ENCODE measurements around the gene NCLN.
"Not testable (repeated sequence)": the region's sequence is repeated elsewhere in the genome, so short reads cannot be mapped to it uniquely, and the experiment has no call there.

The NCLN gene

GRCh38 chr19:3225677-3226093 lies 40.0 kb downstream of the NCLN start:
- no peak for DNase-seq (ENCODE audit: low read depth)

DNA sequence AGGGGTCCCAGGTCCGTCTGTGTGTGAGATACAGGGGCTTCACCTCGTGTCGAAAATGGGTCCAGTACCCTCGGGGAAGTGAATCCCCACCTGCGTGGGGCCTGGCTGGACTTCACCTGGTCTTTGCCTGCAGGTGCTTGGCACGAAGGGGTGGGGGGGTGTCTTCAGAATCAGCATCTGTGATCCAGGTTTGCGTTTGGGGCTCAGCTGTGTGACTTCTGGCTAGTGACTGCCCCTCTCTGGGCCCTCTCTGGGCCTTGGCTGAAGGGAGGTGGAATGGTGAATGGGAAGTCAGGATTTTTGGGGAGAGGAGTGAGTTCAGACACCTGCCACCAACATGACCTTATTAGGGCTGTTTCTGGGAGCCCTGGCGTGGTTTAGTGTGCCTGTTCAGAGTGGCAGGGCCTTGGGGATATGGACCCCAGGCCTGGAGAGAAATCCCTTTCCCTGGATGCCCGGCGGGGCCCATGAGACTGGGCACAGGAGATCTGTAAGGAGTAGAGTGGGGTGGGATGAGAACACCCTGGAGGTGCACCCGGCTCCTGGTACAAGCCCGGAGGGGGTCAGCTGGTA lies 41.4 kb downstream of the NCLN start:
- DNase-seq (ENCODE audit: low read depth): no peak

GRCh38 chr19:3229346-3229743 lies 43.6 kb downstream of the NCLN start:
- no peak for DNase-seq (ENCODE audit: low read depth)

- no peak for DNase-seq (ENCODE audit: low read depth)
Observed at GRCh38 chr19:3229888-3230496, 44.3 kb downstream of the NCLN start.

DNA sequence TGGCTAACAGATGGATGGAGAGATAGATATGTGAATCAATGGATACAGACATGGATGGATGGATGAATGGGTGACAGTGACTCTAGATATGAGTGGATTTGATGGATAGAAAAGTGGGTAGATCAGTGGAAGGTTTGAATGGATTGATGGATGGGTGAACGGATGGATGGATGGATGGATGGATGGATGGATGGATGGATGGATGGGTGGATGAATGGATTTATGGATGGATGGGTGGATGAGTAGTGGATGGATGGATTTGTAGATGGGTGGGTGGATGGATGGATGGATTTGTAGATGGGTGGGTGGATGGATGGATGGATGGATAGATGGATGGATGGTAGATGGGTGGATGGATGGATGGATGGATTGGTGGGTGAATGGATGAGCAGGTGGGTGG lies 45.6 kb downstream of the NCLN start:
- no peak for DNase-seq (ENCODE audit: low read depth)

DNA sequence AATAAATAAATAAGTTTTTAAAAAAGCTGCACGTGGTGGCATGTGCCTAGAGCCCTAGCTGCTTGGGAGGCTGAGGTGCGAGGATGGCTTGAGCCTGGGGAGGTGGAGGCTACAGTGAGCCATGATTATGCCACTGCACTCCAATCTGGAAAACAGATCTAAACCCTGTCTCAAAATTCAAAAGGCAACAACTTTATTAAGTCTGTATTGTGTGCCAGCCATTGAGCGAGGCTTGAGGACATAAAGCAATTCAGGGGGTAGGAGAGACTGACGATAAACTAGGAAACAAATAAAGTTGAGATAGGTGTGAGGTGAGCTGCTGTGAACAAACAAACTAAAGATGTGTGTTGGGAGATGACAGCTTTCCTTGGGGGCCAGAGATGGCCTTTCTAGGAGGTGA lies 47.4 kb downstream of the NCLN start:
- no peak for DNase-seq (ENCODE audit: low read depth)

DNA sequence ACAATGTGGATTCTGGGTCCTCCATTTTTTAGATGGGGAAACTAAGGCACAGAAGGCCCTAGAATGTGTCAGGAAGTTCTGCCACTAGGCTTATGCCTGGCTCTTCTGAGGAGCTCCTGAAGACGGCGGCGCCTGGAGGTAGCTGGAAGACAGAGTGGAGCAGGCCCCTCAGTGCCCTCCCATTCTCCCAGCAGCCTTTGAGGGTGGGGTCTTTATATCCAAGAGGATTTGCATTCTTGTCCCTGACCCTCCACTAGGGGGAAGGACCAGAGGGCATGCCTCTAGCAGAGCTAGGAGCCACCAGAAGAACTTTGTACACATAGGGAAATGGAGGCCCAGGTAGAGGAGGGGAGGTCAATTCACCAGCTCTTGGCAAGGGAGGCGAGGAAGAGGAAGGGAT lies 48.1 kb downstream of the NCLN start:
- DNase-seq (ENCODE audit: low read depth): no peak

DNA sequence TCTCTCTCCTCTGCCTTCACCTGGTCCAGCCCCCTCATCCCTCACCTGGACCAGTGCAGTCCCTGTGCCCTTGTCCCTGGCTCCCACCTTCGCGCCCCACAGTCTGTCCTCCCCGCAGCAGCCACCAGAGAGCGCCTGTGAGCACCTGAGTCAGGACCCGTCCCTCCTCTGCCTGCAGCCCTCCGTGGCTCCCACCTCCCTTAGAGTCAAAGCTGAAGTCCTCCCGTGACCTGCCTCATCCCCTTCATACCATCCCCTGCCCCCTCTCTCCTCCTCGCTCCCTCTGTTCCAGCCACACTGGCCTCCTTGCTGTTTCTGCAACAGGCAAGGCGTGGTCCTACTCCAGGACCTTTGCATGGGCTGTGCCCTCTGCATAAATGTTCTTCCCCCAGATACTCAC lies 49.1 kb downstream of the NCLN start:
- DNase-seq (ENCODE audit: low read depth): no peak

DNA sequence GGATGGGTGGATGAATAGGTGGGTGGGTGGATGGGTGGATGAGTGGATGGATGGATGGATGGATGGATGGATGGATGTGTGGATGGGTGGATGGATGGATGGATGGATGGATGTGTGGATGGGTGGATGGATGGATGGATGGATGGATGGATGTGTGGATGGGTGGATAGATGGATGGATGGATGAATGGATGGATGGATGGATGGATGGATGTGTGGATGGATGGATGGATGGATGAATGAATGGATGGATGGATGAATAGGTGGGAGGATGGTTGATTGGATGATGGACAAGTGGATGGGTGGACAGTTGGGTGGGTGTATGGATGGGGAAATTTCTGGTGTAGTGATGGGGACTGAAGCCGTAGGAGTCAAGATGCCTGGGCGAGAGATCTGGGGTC lies 49.9 kb downstream of the NCLN start:
- not testable (repeated sequence) for DNase-seq (ENCODE audit: low read depth)

GRCh38 chr19:3236272-3236671 lies 50.5 kb downstream of the NCLN start:
- DNase-seq (ENCODE audit: low read depth): no peak

DNA sequence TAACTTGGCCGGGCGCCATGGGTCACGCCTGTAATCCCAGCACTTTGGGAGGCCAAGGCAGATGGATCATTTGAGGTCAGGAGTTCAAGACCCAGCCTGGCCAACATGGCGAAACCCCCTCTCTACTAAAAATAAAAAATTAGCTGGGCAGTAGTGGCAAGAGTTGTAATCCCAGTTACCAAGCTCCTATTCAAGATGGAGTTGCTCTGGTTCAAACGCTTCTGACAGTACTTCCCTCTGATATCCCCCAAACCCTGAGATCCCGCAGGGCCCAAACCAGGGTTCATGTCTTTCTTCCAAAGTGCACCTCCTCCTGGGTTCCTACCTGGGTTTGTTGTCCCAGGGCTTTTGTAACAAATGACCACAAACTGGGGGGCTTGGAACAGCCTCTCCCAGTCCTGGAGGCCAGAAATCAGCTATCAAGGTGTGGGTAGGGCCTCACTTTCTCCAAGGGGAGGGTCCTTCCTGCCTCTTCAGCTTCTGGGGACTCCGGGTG lies 52.4 kb downstream of the NCLN start:
- no peak for DNase-seq (ENCODE audit: low read depth)

DNA sequence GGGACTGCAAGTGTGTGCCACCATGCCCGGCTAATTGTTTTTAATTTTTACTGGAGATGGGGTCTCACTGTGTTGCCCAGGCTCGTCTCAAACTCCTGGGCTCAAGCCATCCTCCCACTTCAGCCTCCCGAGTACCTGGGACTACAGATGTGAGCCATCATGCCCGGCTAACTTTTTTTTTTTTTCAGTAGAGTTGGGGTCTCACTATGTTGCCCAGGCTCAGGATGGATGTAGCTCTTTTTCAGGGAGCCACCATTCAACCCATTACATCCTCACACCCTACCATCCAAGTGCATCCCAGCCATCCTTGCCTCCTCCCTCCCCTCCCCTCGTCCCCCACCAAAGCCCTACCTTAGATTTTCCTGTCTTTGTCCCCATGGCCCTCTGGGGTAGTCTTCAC lies 53.6 kb downstream of the NCLN start:
- DNase-seq (ENCODE audit: low read depth): no peak

GRCh38 chr19:3243819-3244700 lies 58.3 kb downstream of the NCLN start:
- DNase-seq (ENCODE audit: low read depth): no peak

- DNase-seq (ENCODE audit: low read depth): no peak
Observed at GRCh38 chr19:3245050-3245449, 59.3 kb downstream of the NCLN start.

- no peak for DNase-seq (ENCODE audit: low read depth)
Observed at GRCh38 chr19:3248728-3249326, 63.1 kb downstream of the NCLN start.

- DNase-seq (ENCODE audit: low read depth): no peak
Observed at GRCh38 chr19:3249408-3249807, 63.7 kb downstream of the NCLN start.

DNA sequence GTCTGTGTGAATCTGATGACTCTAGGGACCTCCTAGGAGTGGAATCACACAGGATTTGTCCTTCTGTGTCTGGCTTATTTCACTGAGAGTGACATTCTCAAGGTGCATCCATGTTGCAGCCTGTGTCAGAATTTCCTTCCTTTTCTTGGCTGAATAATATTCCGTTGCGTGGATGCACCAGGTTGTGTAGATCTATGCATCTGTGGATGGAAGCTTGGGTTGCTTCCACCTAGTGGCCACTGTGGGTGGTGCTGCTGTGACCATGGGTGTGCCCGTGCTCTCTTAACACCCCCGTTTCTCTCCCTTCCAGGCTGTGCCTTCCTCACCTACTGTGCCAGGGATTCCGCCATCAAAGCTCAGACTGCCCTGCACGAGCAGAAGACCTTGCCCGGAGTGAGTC lies 64.9 kb downstream of the NCLN start:
- no peak for DNase-seq (ENCODE audit: low read depth)

DNA sequence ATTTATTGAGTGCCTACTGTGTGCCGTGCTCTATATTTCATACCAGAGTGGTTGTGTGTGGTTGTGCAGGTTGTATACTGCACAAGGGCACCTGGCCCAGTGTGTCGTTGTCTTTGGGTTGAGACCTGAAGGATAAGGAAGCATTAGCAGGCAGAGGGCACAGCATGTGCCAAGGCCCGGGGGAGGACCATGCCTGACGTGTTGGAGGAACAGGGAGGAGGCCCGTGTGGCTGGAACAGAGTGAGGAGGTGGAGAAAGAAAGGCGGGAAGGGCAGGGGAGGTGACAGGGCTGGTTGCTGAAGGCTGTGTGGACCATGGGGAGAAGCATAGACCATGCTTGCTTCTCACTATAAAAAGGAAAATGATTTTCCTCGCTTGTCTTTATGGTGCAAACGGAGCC lies 65.5 kb downstream of the NCLN start:
- DNase-seq (ENCODE audit: low read depth): no peak

GRCh38 chr19:3252650-3253049 lies 66.9 kb downstream of the NCLN start:
- no peak for DNase-seq (ENCODE audit: low read depth)

DNA sequence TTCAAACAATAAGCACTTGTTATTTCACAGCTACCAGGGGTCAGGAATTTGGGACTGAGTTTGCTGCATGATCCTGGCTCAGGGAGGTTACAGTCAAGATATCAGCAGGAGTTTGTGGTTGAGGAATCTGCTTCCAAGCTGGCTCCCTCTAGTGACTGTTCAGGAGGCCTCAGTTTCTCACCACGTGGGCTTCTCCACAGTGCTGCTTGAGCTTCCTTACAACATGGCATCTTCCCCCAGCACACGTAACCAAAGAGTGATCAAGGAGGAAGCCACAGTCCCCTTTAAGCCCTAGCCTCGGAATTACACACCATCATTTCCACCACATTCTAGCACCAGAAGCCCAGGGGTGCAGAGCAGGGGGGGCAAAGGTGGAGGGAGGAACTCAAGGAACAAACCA lies 67.5 kb downstream of the NCLN start:
- DNase-seq (ENCODE audit: low read depth): no peak

DNA sequence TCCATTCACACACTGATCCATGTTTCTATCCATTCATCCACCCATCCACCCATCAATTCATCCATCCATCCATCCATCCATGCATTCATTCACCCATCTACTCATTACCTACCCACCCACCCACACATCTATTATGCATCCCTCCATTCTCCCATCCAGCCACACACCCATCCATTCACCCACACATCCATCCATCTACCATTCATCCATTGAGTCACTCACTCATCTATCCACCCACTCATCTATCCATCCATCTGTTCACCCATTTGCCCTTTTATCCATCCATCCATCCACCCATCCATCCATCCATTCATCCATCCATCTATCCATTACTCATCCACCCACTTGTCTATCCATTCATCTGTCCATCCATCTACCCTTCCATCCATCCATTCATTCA lies 68.8 kb downstream of the NCLN start:
- DNase-seq (ENCODE audit: low read depth): no peak

DNA sequence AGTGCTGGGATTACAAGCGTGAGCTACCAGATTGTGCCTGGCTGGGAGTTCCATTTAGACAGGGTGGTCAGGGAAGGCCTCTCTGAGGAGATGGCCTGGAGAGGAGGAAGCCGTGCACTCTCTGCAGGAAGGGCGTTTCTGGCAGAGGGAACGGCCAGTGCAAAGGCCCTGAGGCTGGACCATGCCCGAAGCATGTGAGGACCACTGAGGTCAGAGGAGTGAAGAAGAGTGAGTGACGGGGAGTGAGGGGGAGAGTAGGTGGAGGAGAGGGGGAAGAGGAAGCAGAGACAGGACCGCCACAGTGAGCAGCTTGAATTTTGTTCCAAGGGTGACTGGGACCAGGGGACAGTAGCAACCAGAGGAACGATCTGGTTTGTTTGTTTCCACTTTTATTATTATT lies 71.3 kb downstream of the NCLN start:
- no peak for DNase-seq (ENCODE audit: low read depth)

All from T-helper 22 cell (primary cell).